GM21717 (cell line): ENCODE data around the gene BSND.

ENCODE experiments used
- ATAC-seq: cut with Tn5 transposase; IDR thresholded peaks from one replicate; pipeline ENCODE4 v1.9.1; 2021; ENCODE audit warnings: mild to moderate bottlenecking, moderate library complexity; ENCODE audit not compliant: unreplicated experiment

The BSND gene

GRCh38 chr1:54975356-54976108 is 23.2 kb upstream of the BSND start:
- no peak for ATAC-seq

GRCh38 chr1:54976747-54977146 is 22.0 kb upstream of the BSND start:
- ATAC-seq: no peak

GRCh38 chr1:54977533-54978297 is 21.0 kb upstream of the BSND start:
- ATAC-seq: no peak

GRCh38 chr1:54978528-54979326 is 20.0 kb upstream of the BSND start:
- ATAC-seq: no peak

GRCh38 chr1:54979327-54979891 is 19.3 kb upstream of the BSND start:
- no peak for ATAC-seq

GRCh38 chr1:54980046-54980527 is 18.6 kb upstream of the BSND start:
- no peak for ATAC-seq

- ATAC-seq: no peak
These were observed 18.0 kb upstream of the BSND start, which contains the start of gene TMEM61 for GRCh38 chr1:54980528-54981241. TSS of gene TMEM61 (plus strand) at chr1:54980628. CDS start at chr1:54981066, 438 bp downstream.

- ATAC-seq: no peak
These were observed 17.3 kb upstream of the BSND start for GRCh38 chr1:54981466-54981865.

GRCh38 chr1:54982739-54983138 is 16.0 kb upstream of the BSND start:
- no peak for ATAC-seq

- ATAC-seq: no peak
These were observed 14.4 kb upstream of the BSND start for GRCh38 chr1:54984131-54984842.

GRCh38 chr1:54985556-54985955 is 13.2 kb upstream of the BSND start:
- no peak for ATAC-seq

- no peak for ATAC-seq
These were observed 12.7 kb upstream of the BSND start for GRCh38 chr1:54986025-54986424.

GRCh38 chr1:54986533-54986932 is 12.2 kb upstream of the BSND start:
- no peak for ATAC-seq

- no peak for ATAC-seq
These were observed 11.3 kb upstream of the BSND start for GRCh38 chr1:54987427-54987826.

- ATAC-seq: no peak
These were observed 10.6 kb upstream of the BSND start for GRCh38 chr1:54987919-54988705.

GRCh38 chr1:54988975-54989374 is 9.8 kb upstream of the BSND start:
- ATAC-seq: no peak

GRCh38 chr1:54989473-54989872 is 9.3 kb upstream of the BSND start:
- ATAC-seq: no peak

- ATAC-seq: no peak
These were observed 8.5 kb upstream of the BSND start for GRCh38 chr1:54989968-54990810.
